GM19455 (cell line): ENCODE data around the gene BARHL2.

ENCODE experiments used
- ATAC-seq: cut with Tn5 transposase; IDR thresholded peaks from one replicate; pipeline ENCODE4 v1.9.1; 2021; ENCODE audit not compliant: unreplicated experiment

BARHL2 gene

DNA sequence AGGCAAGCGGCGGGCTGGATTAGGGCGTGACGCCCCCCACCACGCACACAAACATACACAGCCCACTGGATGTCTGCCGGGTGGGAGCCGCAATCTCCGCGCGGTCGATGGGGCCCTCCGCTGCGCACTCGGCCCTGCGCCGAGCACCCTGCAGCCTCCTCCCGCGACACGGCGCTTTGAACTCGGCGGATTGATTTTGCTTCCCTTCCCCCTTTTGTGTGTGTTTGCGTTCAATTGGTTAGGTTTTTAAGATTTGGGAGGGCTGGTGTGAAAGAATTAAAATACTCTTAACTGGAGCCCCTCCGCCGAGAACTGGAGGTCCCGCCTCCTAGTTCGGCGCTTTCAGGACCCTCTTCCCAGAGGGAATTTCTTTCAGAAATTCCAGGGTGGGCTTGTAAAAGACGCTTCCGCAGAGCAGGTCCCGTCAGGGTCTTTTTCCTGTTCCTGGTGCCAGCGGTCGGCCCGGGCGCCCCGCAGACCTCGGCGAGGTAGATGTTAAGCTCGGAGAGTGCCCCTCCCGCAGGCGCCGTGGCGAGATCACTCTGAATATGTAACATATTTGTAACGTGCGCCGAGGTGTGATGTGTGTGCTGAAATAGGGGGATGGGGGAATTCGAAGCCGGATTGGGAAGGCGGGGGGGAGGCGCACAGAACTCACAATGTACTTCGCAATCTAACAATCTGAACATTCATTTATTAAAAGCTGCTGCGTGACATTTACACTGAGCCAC, 8.0 kb upstream of the BARHL2 start:
- ATAC-seq: no peak

DNA sequence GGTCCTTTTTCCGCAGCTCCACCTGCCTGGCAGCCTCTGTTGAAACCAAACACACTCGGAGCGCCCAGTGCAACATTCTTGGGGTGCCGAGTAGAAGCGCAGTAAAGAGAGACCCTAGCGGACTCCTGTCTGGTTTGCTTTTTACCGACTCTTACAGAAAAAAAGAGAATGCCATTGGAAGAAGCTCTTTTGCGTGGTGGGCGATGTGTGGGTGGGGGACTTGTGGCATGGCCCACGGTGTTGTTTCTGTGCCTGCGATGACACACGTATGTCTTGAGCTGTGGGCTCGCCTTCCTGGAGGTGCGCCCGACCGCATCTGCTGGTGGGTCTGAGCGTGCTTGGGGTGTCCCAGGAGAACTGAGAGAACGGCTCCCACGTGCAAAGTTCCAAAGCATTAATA, 7.3 kb upstream of the BARHL2 start:
- no peak for ATAC-seq

DNA sequence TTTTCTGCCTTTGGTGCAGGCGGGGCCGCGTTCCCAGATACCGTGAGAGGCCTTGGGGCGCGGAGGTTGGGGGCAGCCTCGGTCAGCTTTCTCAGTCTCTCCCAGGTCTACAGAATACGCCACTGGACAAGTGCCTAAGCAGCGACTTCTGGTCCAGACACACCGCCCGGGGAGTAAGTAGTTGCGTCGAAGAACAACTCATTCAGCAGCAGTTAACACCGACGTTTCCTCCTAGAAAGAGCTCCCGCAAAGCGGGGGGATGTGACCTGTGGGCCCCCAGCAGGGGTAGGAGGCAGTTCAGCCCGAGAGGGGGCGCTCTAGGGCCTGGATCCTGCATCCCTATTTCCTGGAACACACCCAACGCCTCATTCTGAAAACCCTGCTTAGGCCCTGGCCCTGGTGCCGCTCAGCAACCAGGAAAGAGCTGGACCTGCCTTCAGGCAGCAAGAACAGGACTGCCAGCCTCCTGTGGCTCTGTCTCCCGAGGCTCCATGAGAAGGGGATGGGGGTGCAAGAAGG, 6.5 kb upstream of the BARHL2 start:
- ATAC-seq: no peak

DNA sequence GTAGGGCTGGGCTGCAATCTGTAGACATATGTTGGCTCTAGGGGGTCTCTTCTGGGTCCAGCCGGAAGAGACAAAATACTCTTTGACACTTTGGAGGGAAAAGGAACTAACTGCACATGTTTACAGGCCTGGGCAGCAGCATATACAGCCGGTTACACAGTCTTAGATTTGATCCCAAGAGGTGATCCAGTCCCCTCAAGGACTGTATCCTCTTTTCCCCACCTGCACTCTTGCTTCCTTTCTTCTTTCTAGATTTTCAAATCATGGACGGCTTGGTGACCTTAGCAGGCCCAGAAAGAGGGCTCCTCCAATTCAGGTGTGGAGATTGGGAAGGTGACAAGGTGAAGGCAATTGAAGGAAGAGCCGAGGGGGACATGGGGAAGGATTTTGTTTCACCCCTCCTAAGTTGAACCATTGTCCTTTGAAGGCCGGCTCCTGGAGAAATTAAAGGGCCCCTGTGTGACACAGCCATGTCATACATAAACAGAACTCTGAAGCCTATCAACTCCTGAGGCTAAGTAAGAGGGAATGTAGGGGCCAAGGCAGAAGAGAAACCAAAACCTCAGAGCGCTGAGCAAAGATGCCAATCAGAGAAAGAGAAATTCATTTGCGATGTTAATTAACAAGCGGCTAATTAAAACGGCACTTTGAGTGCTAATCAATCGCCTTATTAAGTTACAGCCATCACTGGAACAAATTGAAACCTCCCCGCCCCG, 5.9 kb upstream of the BARHL2 start:
- no peak for ATAC-seq

DNA sequence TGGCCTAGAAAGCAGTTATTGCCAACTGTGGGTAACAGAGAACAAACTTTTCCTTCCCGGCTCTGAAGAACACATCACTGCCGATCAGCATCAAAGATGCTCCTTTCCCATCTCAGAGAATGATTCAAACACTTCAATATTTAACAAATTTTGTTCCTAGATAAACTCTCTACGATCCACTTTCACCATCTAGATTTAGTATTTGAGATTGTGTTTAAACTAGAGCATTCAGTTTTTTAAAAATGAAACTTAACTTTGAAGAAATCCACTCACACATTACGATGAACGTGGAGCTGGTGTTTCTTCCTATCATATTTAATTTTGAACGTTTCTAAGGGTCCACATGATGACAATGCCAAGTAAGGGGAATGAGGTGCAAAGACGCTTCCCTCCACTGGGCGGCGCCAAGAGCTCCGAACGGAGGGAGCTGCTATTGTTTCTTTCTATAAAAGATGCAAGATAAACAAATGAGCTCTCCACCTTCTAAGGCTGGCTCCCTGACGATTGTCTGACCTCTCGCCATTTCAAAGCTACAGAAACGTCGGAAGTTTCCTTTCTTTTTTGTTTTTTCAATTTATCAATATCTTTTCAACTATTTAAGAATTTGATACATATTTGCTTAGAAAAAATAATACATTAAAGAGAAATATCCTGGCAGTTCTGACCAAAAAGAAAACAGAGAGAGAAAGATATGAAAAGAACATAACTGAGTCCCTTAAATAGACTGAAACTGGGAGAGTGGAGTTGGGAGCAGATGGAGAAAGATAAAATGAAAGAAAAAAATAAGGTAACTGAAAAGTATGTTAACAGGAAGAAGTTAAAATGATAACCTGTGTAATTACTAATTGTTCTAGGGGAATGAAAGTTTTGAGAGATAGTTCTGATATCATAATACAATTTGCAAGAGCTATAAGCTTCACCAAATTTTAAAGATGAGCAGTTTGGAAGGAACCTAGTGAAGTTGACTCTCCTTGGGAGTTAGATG, 4.4 kb upstream of the BARHL2 start:
- ATAC-seq: peak; percentile 82

DNA sequence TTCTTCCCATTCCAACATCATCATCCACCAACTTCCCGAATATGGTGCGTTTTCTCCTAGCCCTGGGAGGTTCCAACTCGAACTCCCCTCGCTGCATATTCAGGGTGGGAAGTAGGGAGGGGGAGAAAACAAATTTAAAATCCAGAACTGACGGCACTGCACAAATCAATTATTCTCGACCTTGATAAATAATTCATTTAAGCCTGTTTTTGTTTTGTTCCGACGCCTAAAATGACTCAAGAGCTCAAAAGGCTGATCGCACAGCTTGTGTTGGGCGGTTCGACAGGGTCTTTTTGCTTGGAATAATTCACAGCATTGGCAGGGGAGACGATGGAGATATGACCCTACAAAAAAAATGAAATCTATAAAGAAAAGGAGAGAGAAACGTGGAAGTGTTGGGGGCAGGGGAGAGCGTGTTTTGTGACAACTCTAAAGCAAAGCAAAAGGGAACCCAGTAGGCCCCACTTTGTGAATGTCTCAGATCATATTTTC, 3.1 kb upstream of the BARHL2 start:
- ATAC-seq: no peak

DNA sequence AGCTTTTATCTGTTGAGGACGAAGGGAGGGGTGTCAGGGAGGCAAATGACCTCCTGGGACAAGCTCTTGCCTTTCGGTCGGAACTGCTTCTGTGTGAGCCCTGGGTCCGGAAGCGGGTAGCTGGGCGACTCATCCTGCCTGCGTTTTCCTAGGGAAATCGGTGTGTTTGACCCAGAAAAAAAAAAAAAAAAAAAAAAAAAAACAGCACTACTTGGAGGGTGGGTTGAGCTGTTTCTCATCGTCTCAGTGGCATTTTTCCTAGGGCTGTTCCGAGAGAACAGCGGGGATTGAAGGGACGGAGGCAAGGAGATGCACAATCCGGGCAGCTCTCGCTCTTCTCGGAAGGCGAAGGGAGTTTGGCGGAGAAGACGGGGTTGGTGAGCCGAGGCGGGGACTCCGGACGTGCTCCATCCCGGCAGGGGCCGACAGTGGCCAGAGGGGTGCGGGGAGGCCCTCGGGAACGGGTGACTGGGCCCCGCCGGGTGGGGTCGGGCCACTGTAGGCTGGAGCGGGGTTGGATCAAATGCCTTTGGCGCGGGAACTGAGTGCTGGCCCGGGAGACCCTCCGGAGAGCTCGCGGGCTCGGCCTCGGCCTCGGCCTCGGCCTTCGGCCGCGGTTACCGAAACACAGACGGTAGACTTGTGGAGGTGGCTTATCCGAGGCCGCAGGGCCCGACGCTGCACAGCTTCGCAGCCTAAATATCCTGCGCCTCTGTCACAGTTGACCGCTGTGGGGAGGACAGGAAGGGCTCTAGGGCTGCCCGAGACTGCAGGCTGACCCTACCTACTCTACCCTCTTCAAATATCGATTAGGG, 2.4 kb upstream of the BARHL2 start:
- no peak for ATAC-seq

DNA sequence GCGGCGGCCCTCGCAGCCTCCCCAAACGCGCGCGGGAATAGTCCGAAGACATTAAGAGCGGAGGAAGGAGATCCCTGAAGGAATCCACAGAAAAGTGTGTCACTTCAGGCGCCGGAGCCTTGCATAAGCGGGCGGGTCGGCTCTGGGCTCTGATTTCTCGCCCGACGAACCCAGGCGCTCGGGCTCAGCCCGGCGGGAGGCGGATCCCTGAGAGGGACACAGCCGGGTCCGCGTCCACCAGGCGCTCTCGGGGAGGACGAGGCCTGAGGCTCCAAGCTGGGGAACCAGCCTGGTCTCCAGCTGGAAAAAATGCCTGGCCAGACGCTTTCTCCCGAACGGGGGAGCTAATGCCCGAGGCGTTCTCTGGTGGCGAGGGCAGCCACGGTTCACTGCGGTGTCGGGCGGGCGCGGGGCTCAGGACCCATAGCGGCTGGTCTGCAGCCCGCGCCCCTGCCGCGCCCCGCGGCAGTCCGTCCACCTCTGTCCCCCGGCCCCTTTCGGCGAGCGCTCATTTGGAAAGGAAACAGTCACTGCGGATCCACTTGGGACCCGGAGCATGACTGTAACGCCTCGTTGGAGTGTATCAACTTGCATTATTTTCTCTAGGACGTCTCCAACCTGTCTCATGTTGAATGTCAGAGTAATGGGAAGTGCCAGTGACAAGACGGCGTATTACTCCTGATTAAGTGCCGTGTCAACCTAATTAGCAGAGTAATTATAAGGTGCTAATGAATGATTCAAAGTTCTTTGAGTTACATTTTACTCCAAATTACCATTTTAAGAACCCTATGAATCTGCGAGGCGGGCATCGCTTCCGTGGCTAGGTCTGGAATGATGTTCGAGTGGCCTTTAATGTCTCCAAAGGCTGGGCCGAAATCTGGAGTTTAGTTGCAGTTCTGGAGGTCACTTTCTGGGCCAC, 1.6 kb upstream of the BARHL2 start:
- no peak for ATAC-seq

DNA sequence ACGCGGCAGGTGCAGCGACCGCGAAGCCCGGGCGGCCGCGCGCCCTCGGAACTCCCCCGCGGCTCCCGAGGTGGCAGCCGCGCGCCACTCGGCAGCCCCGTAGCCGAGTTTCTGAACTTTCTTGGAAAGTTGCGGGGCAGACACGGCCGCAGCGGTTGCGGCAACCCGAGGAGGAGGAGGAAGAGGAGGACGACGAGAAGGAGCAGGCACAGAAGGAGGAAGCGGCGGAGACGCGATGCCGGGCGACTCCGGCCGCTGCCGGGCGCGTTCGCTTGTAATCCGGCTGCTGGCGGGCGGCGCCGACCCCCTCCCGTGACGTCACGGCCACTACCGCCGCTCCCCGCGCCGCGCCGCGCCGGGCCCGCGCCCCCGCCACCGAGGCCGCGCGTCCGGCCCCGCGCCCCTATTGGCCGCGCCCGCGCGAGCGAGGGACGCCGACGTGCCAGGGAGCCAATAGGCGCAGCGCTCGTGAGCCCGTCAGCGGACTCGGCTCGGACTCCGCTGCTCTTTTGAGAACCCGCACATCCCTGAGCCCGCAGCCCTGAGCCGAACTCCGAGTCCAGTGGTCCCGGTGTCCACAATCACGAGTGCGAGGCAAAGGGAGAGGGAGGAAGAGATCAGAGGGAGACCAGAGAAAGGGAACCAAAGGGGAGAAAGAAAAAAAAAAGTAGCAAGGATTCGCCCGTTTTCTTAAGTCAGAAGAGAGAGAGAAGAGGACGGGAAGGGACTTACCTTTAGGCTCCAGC, 736 bp upstream of the BARHL2 start:
- ATAC-seq: no peak

DNA sequence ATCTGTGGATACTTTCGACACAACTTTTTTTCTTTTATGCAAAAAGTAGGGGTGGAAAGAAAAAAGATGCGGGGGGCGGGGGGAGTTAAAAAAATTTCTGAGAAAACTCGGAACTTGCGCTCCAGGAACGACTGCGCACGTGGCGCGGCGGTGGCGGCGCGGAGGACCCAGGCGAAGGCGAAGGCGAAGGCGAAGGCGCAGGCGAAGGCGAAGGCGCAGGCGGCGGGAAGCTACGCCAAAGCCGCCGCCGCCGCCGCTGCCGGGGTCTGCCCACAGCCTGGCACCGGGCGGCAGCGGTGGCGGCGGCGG, 208 bp upstream of the BARHL2 start:
- ATAC-seq: no peak

DNA sequence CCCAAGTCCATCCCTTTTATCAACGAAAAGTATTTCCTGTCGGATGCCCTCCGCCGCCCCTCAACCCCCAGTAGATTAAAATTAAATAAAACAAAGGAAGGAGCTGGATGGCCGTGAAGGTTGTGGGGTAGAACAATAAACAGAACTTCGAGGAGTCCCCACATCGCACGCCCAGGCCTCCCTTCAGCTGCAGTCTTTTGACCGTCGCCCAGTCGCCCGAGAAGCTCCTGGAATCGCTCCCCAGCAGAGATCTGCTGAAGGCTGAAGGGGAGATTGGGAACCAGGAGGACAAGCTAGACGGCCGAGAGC, 905 bp downstream of the BARHL2 start:
- no peak for ATAC-seq

DNA sequence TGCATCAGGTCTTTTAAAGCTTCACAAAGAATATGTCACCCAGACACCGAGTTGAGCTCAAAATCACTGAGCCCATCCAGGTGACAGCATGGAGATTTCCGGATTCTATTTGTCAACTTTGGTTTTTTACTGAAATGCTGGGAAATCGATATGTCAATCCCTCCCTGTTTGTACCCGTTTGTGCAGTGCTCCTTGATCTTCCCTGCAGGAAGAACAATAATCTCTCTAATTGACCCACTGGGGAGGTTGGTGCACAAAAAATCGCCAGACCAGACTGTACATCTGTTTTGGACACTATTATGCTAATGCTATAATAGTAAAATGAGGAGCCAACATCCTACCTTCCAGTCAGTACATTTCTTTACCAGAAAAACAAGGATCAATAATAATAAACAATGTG, 1.8 kb downstream of the BARHL2 start:
- no peak for ATAC-seq

DNA sequence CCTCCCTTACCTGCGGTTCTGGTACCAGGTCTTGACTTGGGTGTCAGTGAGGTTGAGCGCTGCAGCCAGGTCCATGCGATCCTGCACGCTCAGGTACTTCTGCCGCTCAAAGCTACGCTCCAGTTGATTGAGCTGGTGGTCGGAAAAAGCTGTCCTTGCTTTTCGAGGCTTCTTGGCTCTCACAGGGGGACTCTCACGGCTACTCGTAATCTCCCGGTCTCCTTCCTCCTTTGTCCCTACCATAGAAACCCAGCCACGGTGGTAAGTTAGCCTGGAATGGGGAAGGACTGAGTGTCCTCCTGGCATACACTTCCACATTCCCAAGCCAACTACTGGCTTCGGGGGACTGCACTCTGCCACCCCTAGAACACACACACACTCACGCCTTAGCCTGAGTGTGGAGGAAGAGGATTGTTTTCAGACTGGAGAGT, 2.6 kb downstream of the BARHL2 start:
- ATAC-seq: no peak

DNA sequence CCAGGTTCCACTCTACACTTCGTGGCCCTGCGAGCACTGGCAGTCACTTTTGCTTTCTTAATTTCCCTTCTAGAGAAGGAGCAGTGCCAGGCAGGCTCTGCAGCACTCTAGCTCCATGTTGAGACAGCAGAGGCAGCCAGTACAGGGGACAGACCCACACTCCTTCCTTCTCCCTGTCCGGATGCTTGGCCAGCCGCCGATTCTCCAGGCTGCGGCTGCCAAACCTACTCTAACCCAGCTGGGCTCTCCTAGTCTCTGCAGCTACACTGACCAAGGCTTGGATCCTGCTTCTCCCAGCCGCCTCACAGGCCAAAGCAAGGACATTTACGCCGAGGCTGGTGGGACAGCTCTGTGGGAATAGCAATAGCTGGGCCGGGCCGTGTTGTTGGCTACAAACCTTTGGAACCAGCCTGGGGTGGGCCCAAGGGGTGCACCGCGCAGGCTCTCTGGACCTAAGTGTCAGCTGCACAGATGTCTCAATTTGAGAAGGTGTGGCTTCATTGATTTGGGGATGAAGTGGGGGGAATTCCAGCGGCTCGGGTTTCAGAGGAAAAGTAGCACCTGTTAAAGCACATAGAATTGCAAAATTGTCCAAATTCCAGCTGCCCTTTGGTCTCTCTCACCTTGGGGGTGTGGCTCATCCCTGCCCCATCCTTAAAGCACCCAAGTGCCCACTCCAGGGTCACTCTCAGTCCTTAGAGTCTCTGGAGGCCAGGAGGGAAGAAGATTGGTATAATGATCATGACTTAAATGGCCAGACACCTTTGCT, 3.2 kb downstream of the BARHL2 start:
- ATAC-seq: no peak

DNA sequence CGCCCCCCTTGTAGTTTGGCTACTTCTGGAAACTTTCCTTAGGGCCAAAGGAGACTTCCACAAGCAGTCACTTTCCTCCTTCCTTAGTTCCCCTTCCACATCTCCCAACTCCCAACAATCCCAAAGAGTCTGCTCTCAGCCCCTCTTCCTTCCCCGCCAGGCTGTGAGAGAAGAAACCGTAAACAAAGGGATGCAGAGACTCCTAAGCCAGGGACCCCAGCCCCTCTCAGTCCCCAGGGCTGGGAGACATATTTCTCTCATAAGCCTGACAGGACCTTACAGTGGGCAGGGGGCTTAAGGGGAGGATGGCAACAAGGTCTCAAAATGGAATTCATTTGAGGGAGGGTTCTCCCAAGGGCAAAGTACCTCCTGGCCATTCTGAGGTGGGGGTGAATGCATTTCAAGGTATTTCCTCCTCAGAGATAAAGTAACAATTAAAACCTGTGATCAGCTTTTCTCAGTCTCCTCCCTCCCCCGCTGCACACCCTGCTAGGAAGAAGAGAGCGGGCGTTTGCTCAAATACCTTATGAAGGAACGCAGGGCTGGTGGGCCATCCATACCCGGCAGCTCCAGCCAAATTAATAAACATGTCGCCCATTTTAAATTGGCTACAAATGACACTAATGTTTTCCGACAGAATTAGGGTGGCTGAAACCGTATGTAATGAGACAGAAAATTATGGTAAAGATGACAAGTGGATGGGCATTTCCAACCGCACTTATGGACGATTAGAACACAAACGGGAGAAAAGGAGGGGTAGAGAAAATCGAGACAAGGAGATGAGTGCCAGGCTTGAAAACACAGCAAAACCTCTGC, 4.0 kb downstream of the BARHL2 start:
- no peak for ATAC-seq

DNA sequence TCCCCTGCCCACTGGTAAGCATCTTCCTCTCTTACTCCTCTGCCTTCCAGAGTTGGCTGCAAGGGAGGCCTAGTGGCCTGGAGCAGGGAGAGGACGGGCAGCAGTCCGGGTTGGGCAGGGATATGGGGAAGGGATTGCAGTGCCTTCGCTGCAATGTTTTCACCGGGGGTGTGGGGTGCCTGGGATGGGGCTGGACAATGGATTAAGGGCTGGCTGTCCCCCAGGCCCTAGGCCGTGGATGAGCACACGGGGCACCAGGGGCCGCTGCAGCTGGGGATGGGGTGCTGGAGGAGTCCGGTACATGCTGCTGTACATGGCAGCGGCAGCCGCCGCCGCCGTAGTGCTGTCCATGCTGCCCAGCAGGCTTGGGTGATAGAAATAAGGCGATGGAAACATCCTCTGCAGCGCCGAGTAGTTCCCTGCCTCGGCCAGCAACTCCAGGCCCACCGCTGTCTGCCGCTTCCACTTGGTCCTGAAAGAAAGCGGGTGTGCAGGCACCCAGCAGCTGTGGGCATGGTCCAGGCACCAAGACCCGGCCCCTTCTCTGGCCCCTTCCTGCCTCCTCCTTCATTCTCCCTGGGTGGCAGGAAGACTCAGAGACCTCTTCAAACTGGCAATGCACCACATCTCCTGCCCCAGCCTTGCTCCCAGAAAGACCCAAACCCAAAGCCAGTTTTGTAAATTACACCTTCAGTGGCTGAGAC, 4.8 kb downstream of the BARHL2 start:
- ATAC-seq: no peak

DNA sequence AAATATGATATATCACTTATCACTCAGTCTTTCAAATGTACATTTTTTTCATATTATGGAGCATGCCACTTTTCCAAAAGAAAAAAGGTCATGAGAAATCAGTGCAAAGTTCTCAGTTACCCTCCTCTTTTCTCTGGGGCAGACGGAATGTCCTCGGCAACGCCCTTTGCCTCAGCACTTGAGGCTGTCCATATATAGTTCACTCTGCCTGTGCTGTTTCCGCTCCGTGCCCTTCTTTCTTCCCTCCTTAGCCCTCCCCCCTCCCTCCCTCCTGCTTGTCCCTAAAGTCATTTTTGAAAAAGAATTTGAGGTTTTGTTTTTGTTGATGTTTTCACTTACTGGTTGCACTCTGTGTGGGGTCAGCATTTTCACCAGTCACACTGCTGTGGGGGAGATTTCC, 5.4 kb downstream of the BARHL2 start:
- no peak for ATAC-seq
